K562 (cell line): ENCODE measurements around the gene ARHGEF4. TPM values are rescaled to one million over a fixed set of nuclear protein-coding genes. Genes with fewer than 3 reads are reported as not detected.

Experiments used
- ATAC-seq: fragments of 200-7000 bp; cut with Tn5 transposase; 3 replicates; pipeline ENCODE4 v1.9.1; 2020; ENCODE audit warnings: moderate library complexity
- BruUV-seq: library from RNA; stranded (reverse); fragments of 400-500 nt; replicated peaks from 2 replicates; lab custom pipeline; 2021; lab: Mats Ljungman, UMichigan
- CTCF ChIA-PET: fragments of 300-600 bp; formaldehyde crosslinking; extraction: SDS; loops from one replicate; lab custom pipeline; 2021; ENCODE audit warnings: low intra/inter-chr PET ratio; lab: Yijun Ruan, JAX
- POLR2A ChIA-PET: fragments of 300-600, 350-650 bp; sonication (Branson Sonifier 250); formaldehyde crosslinking; extraction: SDS; loops from one replicate; lab custom pipeline; 2021; ENCODE audit warnings: antibody characterized with exemption, inconsistent platforms; lab: Yijun Ruan, JAX
- DNase-seq, 4 experiments: peaks; one replicate each; pipeline versions ENCODE4 v3.0.0 to v3.0.0-alpha.2; 2011 to 2018; ENCODE audit warnings: low spot score in 3 of 4, mixed read lengths in 3 of 4; ENCODE audit errors: extremely low read depth in 1 of 4
- FAIRE-seq: peaks from 2 replicates; lab custom pipeline; 2011; peaks lifted over from hg19 to GRCh38; lab: Jason Lieb, UNC
- H2AFZ ChIP-seq: 2 replicates; pipeline ENCODE4 v1.6.0; 2011; ENCODE audit warnings: low read depth, low read length, control low read depth, inconsistent platforms
- H3K27ac ChIP-seq: fragments of 200-600 bp; 3 replicates; pipeline ENCODE4 v1.8.0; 2011; ENCODE audit warnings: low read depth, mild to moderate bottlenecking, control low read depth, inconsistent platforms, low read length, moderate library complexity, mixed read lengths; ENCODE audit errors: extremely low read depth
- H3K27me3 ChIP-seq, 2 experiments: fragments of 300-600 bp in 1 of 2; 2 replicates in 1 of 2; 3 replicates in 1 of 2; pipeline versions ENCODE4 v1.6.0 to v1.8.0; 2011; ENCODE audit warnings: inconsistent platforms in 2 of 2, low read length in 2 of 2, mild to moderate bottlenecking in 1 of 2, mixed read lengths in 1 of 2, moderate library complexity in 1 of 2; ENCODE audit not compliant: control insufficient read depth in 2 of 2, insufficient read depth in 2 of 2
- H3K36me3 ChIP-seq: fragments of 300-600 bp; 3 replicates; pipeline ENCODE4 v1.8.0; 2011; ENCODE audit warnings: mild to moderate bottlenecking, low read length, inconsistent platforms; ENCODE audit not compliant: control insufficient read depth, insufficient read depth
- H3K4me1 ChIP-seq, 2 experiments: fragments of 200-600 bp in 1 of 2; replicated peaks in 1 of 2; 2 replicates in 1 of 2; 3 replicates in 1 of 2; pipeline versions ENCODE4 v1.5.1 to v1.8.0; 2011; ENCODE audit warnings: inconsistent platforms in 2 of 2, low read length in 2 of 2, mild to moderate bottlenecking in 1 of 2, mixed read lengths in 1 of 2, moderate library complexity in 1 of 2; ENCODE audit not compliant: control insufficient read depth in 2 of 2, insufficient read depth in 2 of 2
- H3K4me2 ChIP-seq: 2 replicates; pipeline ENCODE4 v1.6.1; 2011; ENCODE audit warnings: low read length, control low read depth, inconsistent platforms, mixed read lengths; ENCODE audit not compliant: insufficient read depth
- H3K4me3 ChIP-seq: fragments of 200-600 bp; sonication (generic), shearing (Covaris generic); 2 replicates; pipeline ENCODE4 v1.5.1; 2016; ENCODE audit warnings: control low read depth, inconsistent platforms
- H3K79me2 ChIP-seq: fragments of 200-600 bp; 3 replicates; pipeline ENCODE4 v1.8.0; 2011; ENCODE audit warnings: low read length, inconsistent platforms; ENCODE audit not compliant: control insufficient read depth, insufficient read depth
- H3K9ac ChIP-seq, 2 experiments: 2 replicates each; pipeline versions ENCODE4 v1.6.0 to v1.6.1; 2011; ENCODE audit warnings: low read depth in 2 of 2, low read length in 2 of 2, control low read depth in 1 of 2, inconsistent platforms in 1 of 2, mild to moderate bottlenecking in 1 of 2, mixed read lengths in 1 of 2; ENCODE audit not compliant: insufficient read depth in 1 of 2
- H3K9me1 ChIP-seq: one replicate; pipeline ENCODE4 v1.6.0; 2011; ENCODE audit warnings: inconsistent platforms, mild to moderate bottlenecking, low read length, moderate library complexity; ENCODE audit not compliant: control insufficient read depth, insufficient read depth
- H3K9me3 ChIP-seq: replicated peaks from 2 replicates; pipeline ENCODE4 v1.5.1; 2011; ENCODE audit warnings: low read depth, low read length, inconsistent platforms; ENCODE audit not compliant: control insufficient read depth, insufficient read depth
- H4K20me1 ChIP-seq: replicated peaks from 2 replicates; pipeline ENCODE4 v1.6.1; 2011; ENCODE audit warnings: low read length, inconsistent platforms, mixed read lengths; ENCODE audit not compliant: control insufficient read depth, insufficient read depth
- PYGO2 ChIP-seq: fragments of 450-650 bp; IDR thresholded peaks from 2 replicates; pipeline ENCODE4 v1.6.1; 2016; ENCODE audit warnings: mild to moderate bottlenecking, missing genetic modification characterization, moderate library complexity, missing compliant biosample characterization
- SP1 ChIP-seq: sonication (generic); formaldehyde crosslinking; IDR thresholded peaks from 2 replicates; pipeline ENCODE4 v1.8.1; 2022; ENCODE audit warnings: mild to moderate bottlenecking, missing genetic modification reagents
- SP2 ChIP-seq: IDR thresholded peaks from 2 replicates; pipeline ENCODE4 v1.6.1; 2011; ENCODE audit warnings: mild to moderate bottlenecking, low read depth, low read length, moderate library complexity; ENCODE audit not compliant: poor library complexity, severe bottlenecking; ENCODE audit errors: extremely low read depth
- ZFP30 ChIP-seq: fragments of 250-450 bp; sonication (Bioruptor Pico); IDR thresholded peaks from 2 replicates; pipeline ENCODE4 v1.8.0; 2022; ENCODE audit warnings: moderate library complexity, mild to moderate bottlenecking, inconsistent platforms, borderline replicate concordance
- ZNF384 ChIP-seq: IDR thresholded peaks from 2 replicates; pipeline ENCODE4 v1.6.1; 2012; ENCODE audit warnings: low read depth, low read length, improper control_type of control experiment
- ZNF583 ChIP-seq: fragments of 250-450 bp; sonication (Bioruptor Pico); IDR thresholded peaks from 2 replicates; pipeline ENCODE4 v1.4.0; 2020
- ZNF668 ChIP-seq: fragments of 250-450 bp; sonication (Bioruptor Pico); IDR thresholded peaks from 2 replicates; pipeline ENCODE4 v1.8.0; 2022; ENCODE audit warnings: mild to moderate bottlenecking, inconsistent platforms
- WGBS: fragments of 100-300 bp; shearing (Covaris generic); methylation state at CpG from one replicate; pipeline ENCODE4 v1.1.6; 2016; ENCODE audit warnings: low coverage, mixed read lengths; ENCODE audit not compliant: insufficient coverage; ENCODE audit errors: missing lambda C conversion rate; 5-methylcytosine and 5-hydroxymethylcytosine counted together
- in situ Hi-C: fragments of 300-500 bp; cut with MboI; formaldehyde crosslinking; loops from 4 replicates; pipeline ENCODE4 v1.15.0; 2018; ENCODE audit warnings: inconsistent platforms, mixed read lengths
- intact Hi-C: fragments of 100-400 bp; cut with micrococcal nuclease; formaldehyde crosslinking; loops from 2 replicates; pipeline ENCODE4 v1.14.2; 2022
- polyA plus RNA-seq, 8 experiments: library from polyadenylated mRNA; depleted of rRNA in 4 of 8; stranded (reverse) in 5 of 8; unstranded in 3 of 8; fragments of >200 nt; fragmentation: Nextera tagmentation in 2 of 8; fragmentation: Illumina TruSeq in 1 of 8; extraction: Ambion mirVana in 2 of 8; extraction: Trizol in 1 of 8; gene quantifications; 2 replicates each; pipeline versions ENCODE4 v1.2.1 to v1.2.3, GENCODE V29; 2011 to 2014; ENCODE audit warnings: inconsistent platforms in 1 of 8, missing spikeins in 1 of 8
- total RNA-seq, 7 experiments: library from RNA; depleted of rRNA in 6 of 7; stranded (reverse); fragments of >200 nt in 6 of 7; fragmentation: Illumina TruSeq in 2 of 7; extraction: Trizol in 2 of 7; gene quantifications; 2 replicates each; pipeline versions ENCODE4 v1.2.1 to v1.2.3, GENCODE V29; 2011 to 2021; ENCODE audit warnings: low replicate concordance in 1 of 7
- TF ChIP-seq, protein P1 (sequence below): fragments of 450-650 bp; formaldehyde crosslinking; conservative IDR thresholded peaks from 2 replicates; pipeline ENCODE4 v1.4.0; 2022; ENCODE audit warnings: mild to moderate bottlenecking, missing genetic modification characterization
- TF ChIP-seq, protein P2 (sequence below): fragments of 200-400 bp; formaldehyde crosslinking; IDR thresholded peaks from 2 replicates; pipeline ENCODE4 v1.6.1; 2017; ENCODE audit warnings: mild to moderate bottlenecking, low read depth, low read length, moderate library complexity

The ARHGEF4 gene
- total and polyA plus RNA-seq, 9 of the 15 experiments (the other 6 are each of a cell fraction or from before 2014, with no cell fraction given): not detected

DNA sequence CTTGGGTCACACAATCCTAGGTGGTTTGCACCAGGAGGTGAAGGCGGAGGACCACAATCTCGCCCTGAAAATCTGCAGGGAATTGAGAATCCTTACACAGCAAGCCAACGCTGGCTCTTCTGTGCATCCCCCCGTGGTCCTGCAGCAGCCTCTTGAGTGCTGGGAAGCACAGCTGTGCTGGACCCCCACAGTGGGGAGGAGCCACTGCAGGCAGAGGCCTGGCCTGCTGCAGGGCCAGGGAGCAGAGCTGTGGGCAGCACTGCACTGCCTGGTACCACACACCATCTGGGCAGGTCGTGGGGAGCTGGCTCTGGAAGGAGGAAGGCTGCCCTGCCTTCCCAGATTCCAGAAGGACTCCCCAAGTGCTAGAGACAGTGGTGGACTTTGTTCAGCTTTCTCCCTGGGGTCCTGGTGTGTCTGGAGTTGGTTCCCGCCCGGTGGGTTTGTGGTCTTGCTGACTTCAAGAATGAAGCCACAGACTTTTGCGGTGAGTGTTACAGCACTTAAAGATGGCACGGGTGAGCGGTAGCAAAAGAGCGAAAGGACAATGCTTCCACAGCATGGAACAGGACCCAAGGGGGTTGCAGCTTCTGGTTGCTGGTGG lies 150.3 kb downstream of the ARHGEF4 start:
- H3K4me3 ChIP-seq: no peak overlapping the region
- TF ChIP-seq, protein P1, sequence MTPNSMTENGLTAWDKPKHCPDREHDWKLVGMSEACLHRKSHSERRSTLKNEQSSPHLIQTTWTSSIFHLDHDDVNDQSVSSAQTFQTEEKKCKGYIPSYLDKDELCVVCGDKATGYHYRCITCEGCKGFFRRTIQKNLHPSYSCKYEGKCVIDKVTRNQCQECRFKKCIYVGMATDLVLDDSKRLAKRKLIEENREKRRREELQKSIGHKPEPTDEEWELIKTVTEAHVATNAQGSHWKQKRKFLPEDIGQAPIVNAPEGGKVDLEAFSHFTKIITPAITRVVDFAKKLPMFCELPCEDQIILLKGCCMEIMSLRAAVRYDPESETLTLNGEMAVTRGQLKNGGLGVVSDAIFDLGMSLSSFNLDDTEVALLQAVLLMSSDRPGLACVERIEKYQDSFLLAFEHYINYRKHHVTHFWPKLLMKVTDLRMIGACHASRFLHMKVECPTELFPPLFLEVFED (CRISPR knock-in tag): no peak
- no peak for TF ChIP-seq SP2
- no peak for TF ChIP-seq ZFP30 (CRISPR knock-in tag)
- no peak for TF ChIP-seq SP1 (CRISPR knock-in tag)
- TF ChIP-seq, protein P2, sequence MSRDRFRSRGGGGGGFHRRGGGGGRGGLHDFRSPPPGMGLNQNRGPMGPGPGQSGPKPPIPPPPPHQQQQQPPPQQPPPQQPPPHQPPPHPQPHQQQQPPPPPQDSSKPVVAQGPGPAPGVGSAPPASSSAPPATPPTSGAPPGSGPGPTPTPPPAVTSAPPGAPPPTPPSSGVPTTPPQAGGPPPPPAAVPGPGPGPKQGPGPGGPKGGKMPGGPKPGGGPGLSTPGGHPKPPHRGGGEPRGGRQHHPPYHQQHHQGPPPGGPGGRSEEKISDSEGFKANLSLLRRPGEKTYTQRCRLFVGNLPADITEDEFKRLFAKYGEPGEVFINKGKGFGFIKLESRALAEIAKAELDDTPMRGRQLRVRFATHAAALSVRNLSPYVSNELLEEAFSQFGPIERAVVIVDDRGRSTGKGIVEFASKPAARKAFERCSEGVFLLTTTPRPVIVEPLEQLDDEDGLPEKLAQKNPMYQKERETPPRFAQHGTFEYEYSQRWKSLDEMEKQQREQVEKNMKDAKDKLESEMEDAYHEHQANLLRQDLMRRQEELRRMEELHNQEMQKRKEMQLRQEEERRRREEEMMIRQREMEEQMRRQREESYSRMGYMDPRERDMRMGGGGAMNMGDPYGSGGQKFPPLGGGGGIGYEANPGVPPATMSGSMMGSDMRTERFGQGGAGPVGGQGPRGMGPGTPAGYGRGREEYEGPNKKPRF: no peak
- TF ChIP-seq ZNF668: no peak
- no peak for TF ChIP-seq PYGO2 (tag)
- no peak for TF ChIP-seq ZNF384
- no peak for TF ChIP-seq ZNF583
- intact Hi-C loops (no loop called here), in situ Hi-C loops (no loop called here)
- peaks cover 0 to 19% of the 10 kb centered on the region in 2 experiments; a peak in 2 of 5 replicates for H3K27me3 ChIP-seq
- no peak overlapping the region for H3K27ac ChIP-seq
- WGBS: 3% methylated on average over 11 of the region's 11 CpGs
- no peaks in the 10 kb centered on the region for H3K36me3 ChIP-seq
- ATAC-seq (no peak), DNase-seq (no peak), FAIRE-seq (no peak)
- H3K4me2 ChIP-seq: no peak overlapping the region
- H3K9me3 ChIP-seq: peaks cover 7% of the 10 kb centered on the region
- H3K4me1 ChIP-seq: no peaks in the 10 kb centered on the region; a peak in 1 of 5 replicates
- no peaks in the 10 kb centered on the region for H3K79me2 ChIP-seq
- CTCF ChIA-PET: no interaction called here
- no peaks in the 10 kb centered on the region for H3K9me1 ChIP-seq
- no peak overlapping the region for H2AFZ ChIP-seq
- H3K9ac ChIP-seq: no peak overlapping the region
- POLR2A ChIA-PET: no interaction called here
- BruUV-seq: no TSS peak
- no peaks in the 10 kb centered on the region for H4K20me1 ChIP-seq
